GM20431 (cell line): ENCODE results near the gene MTHFS.

ENCODE experiments used
- in situ Hi-C: fragments of 300-500 bp; cut with MseI, MboI; formaldehyde crosslinking; loops from one replicate; pipeline ENCODE4 v1.15.0; 2020; ENCODE audit warnings: low sequenced_read_pairs; ENCODE audit not compliant: unreplicated experiment

The MTHFS gene

GRCh38 chr15:79881254-79881653, 15.6 kb downstream of the MTHFS start:
- in situ Hi-C loops = no loop called here

GRCh38 chr15:79878078-79878705, 18.6 kb downstream of the MTHFS start:
- in situ Hi-C loops = no loop called here

GRCh38 chr15:79875213-79875612, 21.6 kb downstream of the MTHFS start:
- in situ Hi-C loops = no loop called here

GRCh38 chr15:79874242-79874641, 22.6 kb downstream of the MTHFS start:
- in situ Hi-C loops = no loop called here

GRCh38 chr15:79872358-79873017, 24.3 kb downstream of the MTHFS start:
- in situ Hi-C loops = no loop called here

GRCh38 chr15:79868554-79868953, 28.3 kb downstream of the MTHFS start:
- in situ Hi-C loops = no loop called here

GRCh38 chr15:79863886-79864285, 32.9 kb downstream of the MTHFS start:
- in situ Hi-C loops = no loop called here

GRCh38 chr15:79862191-79862590, 34.6 kb downstream of the MTHFS start:
- in situ Hi-C loops = no loop called here

- in situ Hi-C loops = no loop called here
Measured at GRCh38 chr15:79860661-79861060, 36.2 kb downstream of the MTHFS start.

GRCh38 chr15:79858469-79858868, 38.3 kb downstream of the MTHFS start:
- in situ Hi-C loops = no loop called here

GRCh38 chr15:79853492-79854328, 43.1 kb downstream of the MTHFS start:
- in situ Hi-C loops = no loop called here

GRCh38 chr15:79849789-79850188, 47.0 kb downstream of the MTHFS start:
- in situ Hi-C loops = no loop called here

- in situ Hi-C loops = no loop called here
Measured at GRCh38 chr15:79846539-79846938, 50.3 kb downstream of the MTHFS start.

GRCh38 chr15:79844221-79844620, 52.6 kb downstream of the MTHFS start:
- in situ Hi-C loops = no loop called here

- in situ Hi-C loops = no loop called here
Measured at GRCh38 chr15:79837846-79838245, 59.0 kb downstream of the MTHFS start.

GRCh38 chr15:79834495-79834894, 62.3 kb downstream of the MTHFS start:
- in situ Hi-C loops = no loop called here

- in situ Hi-C loops = no loop called here
Measured at GRCh38 chr15:79832367-79833120, 64.3 kb downstream of the MTHFS start.

GRCh38 chr15:79831604-79832003, 65.2 kb downstream of the MTHFS start:
- in situ Hi-C loops = no loop called here

- in situ Hi-C loops = no loop called here
Measured at GRCh38 chr15:79829950-79830349, 66.9 kb downstream of the MTHFS start.

- in situ Hi-C loops = no loop called here
Measured at GRCh38 chr15:79828447-79828846, 68.4 kb downstream of the MTHFS start.
